H1 (cell line): ENCODE results near the gene SHOC1. TPM values are rescaled to one million over a fixed set of nuclear protein-coding genes. Genes with fewer than 3 reads are reported as not detected.

Experiments
- CTCF ChIA-PET: fragments of 300-600 bp; sonication (Branson Sonifier 250); formaldehyde crosslinking; loops from one replicate; lab custom pipeline; 2021; ENCODE audit not compliant: partially characterized antibody; lab: Charles Lee
- POLR2A ChIA-PET: fragments of 300-600 bp; sonication (Branson Sonifier 250); formaldehyde crosslinking; loops from one replicate; lab custom pipeline; 2021; ENCODE audit warnings: inconsistent platforms; ENCODE audit not compliant: partially characterized antibody; lab: Charles Lee
- DNase-seq, 2 experiments: peaks; one replicate each; pipeline versions ENCODE4 v3.0.0 to v3.0.0-alpha.2; 2010 to 2022; ENCODE audit warnings: low spot score in 2 of 2, low read depth in 1 of 2, mixed read lengths in 1 of 2
- FAIRE-seq: peaks from 2 replicates; lab custom pipeline; 2011; peaks lifted over from hg19 to GRCh38; lab: Jason Lieb, UNC
- H2AFZ ChIP-seq: 2 replicates; pipeline ENCODE4 v1.8.1; 2012; ENCODE audit warnings: low read length, inconsistent platforms
- H2AK5ac ChIP-seq: 2 replicates; pipeline ENCODE4 v1.6.1; 2013; ENCODE audit warnings: low read depth, low read length
- H2BK120ac ChIP-seq: replicated peaks from 2 replicates; pipeline ENCODE3; 2013; ENCODE audit warnings: low read depth, low read length, inconsistent platforms
- H2BK12ac ChIP-seq: 2 replicates; pipeline ENCODE4 v1.6.1; 2013; ENCODE audit warnings: low read depth, low read length
- H2BK15ac ChIP-seq: 2 replicates; pipeline ENCODE4 v1.6.1; 2013; ENCODE audit warnings: low read length
- H2BK20ac ChIP-seq: 2 replicates; pipeline ENCODE4 v1.6.1; 2013; ENCODE audit warnings: low read length
- H2BK5ac ChIP-seq: 2 replicates; pipeline ENCODE4 v1.6.1; 2013; ENCODE audit warnings: low read depth, low read length
- H3K14ac ChIP-seq: 2 replicates; pipeline ENCODE4 v1.6.1; 2013; ENCODE audit warnings: inconsistent platforms; ENCODE audit not compliant: insufficient read length
- H3K18ac ChIP-seq: 2 replicates; pipeline ENCODE4 v1.6.1; 2013; ENCODE audit warnings: low read length; ENCODE audit errors: extremely low read depth
- H3K23ac ChIP-seq: 2 replicates; pipeline ENCODE4 v1.6.1; 2013; ENCODE audit warnings: inconsistent platforms; ENCODE audit not compliant: insufficient read length
- H3K23me2 ChIP-seq: 2 replicates; pipeline ENCODE4 v1.6.1; 2013; ENCODE audit warnings: low read depth, low read length
- H3K27ac ChIP-seq: 2 replicates; pipeline ENCODE4 v1.6.1; 2011; ENCODE audit warnings: low read depth, low read length, inconsistent platforms
- H3K27me3 ChIP-seq, 4 experiments: replicated peaks in 1 of 4; 1 replicate in 1 of 4; 2 replicates in 3 of 4; pipeline versions ENCODE4 v1.6.1 to v1.8.1; 2011 to 2013; ENCODE audit warnings: low read length in 3 of 4, mild to moderate bottlenecking in 3 of 4, inconsistent platforms in 2 of 4, mixed read lengths in 2 of 4, moderate library complexity in 1 of 4; ENCODE audit not compliant: control insufficient read depth in 3 of 4, insufficient read depth in 3 of 4; ENCODE audit errors: extremely low read depth in 1 of 4
- H3K36me3 ChIP-seq, 4 experiments: 2 replicates each; pipeline versions ENCODE4 v1.6.1 to v1.8.1; 2011 to 2013; ENCODE audit warnings: mild to moderate bottlenecking in 4 of 4, low read length in 3 of 4, moderate library complexity in 2 of 4, control low read depth in 1 of 4, inconsistent platforms in 1 of 4; ENCODE audit not compliant: insufficient read depth in 4 of 4, control insufficient read depth in 2 of 4
- H3K4ac ChIP-seq: replicated peaks from 2 replicates; pipeline ENCODE3; 2013; ENCODE audit warnings: low read length, low read depth, mixed read lengths, inconsistent platforms; ENCODE audit not compliant: insufficient read length
- H3K4me1 ChIP-seq, 4 experiments: replicated peaks in 1 of 4; 1 replicate in 1 of 4; 2 replicates in 3 of 4; pipeline versions ENCODE4 v1.6.1 to v1.8.1; 2011 to 2013; ENCODE audit warnings: low read length in 3 of 4, inconsistent platforms in 2 of 4, mixed read lengths in 1 of 4; ENCODE audit not compliant: insufficient read depth in 4 of 4, control insufficient read depth in 3 of 4
- H3K4me2 ChIP-seq, 2 experiments: 2 replicates each; pipeline versions ENCODE4 v1.6.1 to v1.8.1; 2011 to 2013; ENCODE audit warnings: low read depth in 2 of 2, low read length in 2 of 2, control low read depth in 1 of 2, inconsistent platforms in 1 of 2, mild to moderate bottlenecking in 1 of 2; ENCODE audit not compliant: insufficient read depth in 1 of 2
- H3K4me3 ChIP-seq, 4 experiments: fragments of 200-600, 300-600 bp in 1 of 4; sonication (generic), shearing (Covaris generic), sonication (Bioruptor Twin) in 1 of 4; 2 replicates each; pipeline versions ENCODE4 v1.5.1 to v1.8.1; 2011 to 2016; ENCODE audit warnings: low read length in 4 of 4, low read depth in 3 of 4, control low read depth in 2 of 4, inconsistent platforms in 2 of 4, mild to moderate bottlenecking in 2 of 4, mixed read lengths in 1 of 4, moderate library complexity in 1 of 4; ENCODE audit not compliant: insufficient read depth in 2 of 4; ENCODE audit errors: extremely low read depth in 1 of 4
- H3K56ac ChIP-seq: replicated peaks from 2 replicates; pipeline ENCODE3; 2013; ENCODE audit warnings: low read depth, mild to moderate bottlenecking, mixed read lengths, low read length, inconsistent platforms; ENCODE audit not compliant: insufficient read length
- H3K79me1 ChIP-seq: 2 replicates; pipeline ENCODE4 v1.6.1; 2013; ENCODE audit warnings: low read depth, low read length, control low read depth
- H3K79me2 ChIP-seq, 2 experiments: 2 replicates each; pipeline versions ENCODE4 v1.6.1 to v1.8.1; 2012 to 2013; ENCODE audit warnings: low read length in 2 of 2, mild to moderate bottlenecking in 2 of 2, inconsistent platforms in 1 of 2; ENCODE audit not compliant: insufficient read depth in 2 of 2, control insufficient read depth in 1 of 2
- H3K9ac ChIP-seq, 4 experiments: replicated peaks in 1 of 4; 1 replicate in 1 of 4; 2 replicates in 3 of 4; pipeline versions ENCODE4 v1.6.1 to v1.8.1; 2011 to 2013; ENCODE audit warnings: low read depth in 3 of 4, low read length in 3 of 4, control low read depth in 2 of 4, mild to moderate bottlenecking in 2 of 4, moderate library complexity in 2 of 4, inconsistent platforms in 1 of 4; ENCODE audit errors: extremely low read depth in 1 of 4
- H3K9me3 ChIP-seq, 2 experiments: 2 replicates each; pipeline versions ENCODE4 v1.6.1 to v1.8.1; 2012 to 2013; ENCODE audit warnings: mild to moderate bottlenecking in 2 of 2, moderate library complexity in 2 of 2, control low read depth in 1 of 2, inconsistent platforms in 1 of 2, low read depth in 1 of 2, low read length in 1 of 2, mixed read lengths in 1 of 2; ENCODE audit not compliant: insufficient read depth in 2 of 2
- H4K20me1 ChIP-seq, 2 experiments: replicated peaks in 1 of 2; 2 replicates each; pipeline versions ENCODE3 to v1.8.1; 2011 to 2013; ENCODE audit warnings: inconsistent platforms in 2 of 2, low read length in 2 of 2, mild to moderate bottlenecking in 1 of 2; ENCODE audit not compliant: insufficient read depth in 2 of 2, control insufficient read depth in 1 of 2
- H4K5ac ChIP-seq: 2 replicates; pipeline ENCODE4 v1.6.1; 2013; ENCODE audit warnings: low read length, low read depth, mixed read lengths, inconsistent platforms; ENCODE audit not compliant: insufficient read length
- H4K8ac ChIP-seq: 2 replicates; pipeline ENCODE4 v1.8.0; 2013; ENCODE audit warnings: mild to moderate bottlenecking, moderate library complexity, low read length, inconsistent platforms; ENCODE audit not compliant: insufficient read depth; ENCODE audit errors: extremely low read depth
- H4K91ac ChIP-seq: replicated peaks from 2 replicates; pipeline ENCODE3; 2013; ENCODE audit warnings: low read length, mixed read lengths, inconsistent platforms; ENCODE audit not compliant: insufficient read length
- EGR1 ChIP-seq: IDR thresholded peaks from 2 replicates; pipeline ENCODE4 v1.6.1; 2011; ENCODE audit warnings: low read depth, low read length, borderline replicate concordance
- SP1 ChIP-seq: IDR thresholded peaks from 2 replicates; pipeline ENCODE4 v1.6.1; 2011; ENCODE audit warnings: low read depth, low read length
- WGBS, 2 experiments: shearing (Covaris generic) in 1 of 2; methylation state at CpG; one replicate each; pipeline versions ENCODE4 v1.1.6 to v1.1.7; 2013 to 2015; ENCODE audit warnings: low lambda C conversion rate in 2 of 2, mixed read lengths in 2 of 2, inconsistent platforms in 1 of 2, low coverage in 1 of 2, missing lambda C conversion rate in 1 of 2; ENCODE audit not compliant: insufficient replicate concordance in 2 of 2, insufficient coverage in 1 of 2, insufficient read length in 1 of 2; ENCODE audit errors: extremely low coverage in 1 of 2, missing lambda C conversion rate in 1 of 2; 5-methylcytosine and 5-hydroxymethylcytosine counted together
- polyA plus RNA-seq, 7 experiments: library from polyadenylated mRNA; depleted of rRNA in 3 of 7; stranded (reverse) in 5 of 7; unstranded in 2 of 7; fragments of >200 nt in 5 of 7; fragments of 200-250 nt in 2 of 7; gene quantifications; 1 replicate in 5 of 7; 2 replicates in 1 of 7; 4 replicates in 1 of 7; pipeline versions ENCODE4 v1.2.1 to v1.2.3, GENCODE V29; 2011 to 2013; ENCODE audit warnings: missing spikeins in 2 of 7, mixed read lengths in 2 of 7
- total RNA-seq: library from RNA; stranded (reverse); fragmentation: NEBNext Ultra II Directional; extraction: Animal tissue kit (Norgen Biotek cat#: 25700); gene quantifications from 2 replicates; pipeline ENCODE4 v1.2.1, GENCODE V29; 2021

Gene SHOC1
- total and polyA plus RNA-seq, 2 of the 8 experiments (the other 6 are each of a cell fraction or from before 2014, with no cell fraction given), result not detected

GRCh38 chr9:111804636-111805035, 9.9 kb upstream of the SHOC1 start:
- Histone ChIP-seq H2BK120ac (no peak overlapping the region), H3K4ac (no peak overlapping the region), H3K18ac (no peak overlapping the region), H2BK12ac (no peak overlapping the region), H3K23ac (no peak overlapping the region), H4K8ac (no peak overlapping the region), H4K91ac (no peak overlapping the region), H2AFZ (no peak overlapping the region), H3K4me1 (no peaks in the 10 kb centered on the region), H3K4me2 (no peak overlapping the region), H3K23me2 (no peaks in the 10 kb centered on the region), H3K4me3 (no peak overlapping the region), H2AK5ac (no peak overlapping the region), H3K9me3 (no peaks in the 10 kb centered on the region), H3K56ac (no peak overlapping the region), H3K79me1 (no peaks in the 10 kb centered on the region), H3K9ac (no peak overlapping the region), H2BK5ac (no peak overlapping the region), H2BK15ac (no peak overlapping the region), H3K27me3 (no peaks in the 10 kb centered on the region), H3K36me3 (no peaks in the 10 kb centered on the region), H4K5ac (no peak overlapping the region), H4K20me1 (no peaks in the 10 kb centered on the region), H3K79me2 (no peaks in the 10 kb centered on the region), H3K14ac (no peak overlapping the region)
- FAIRE-seq (no peak), DNase-seq (no peak)
- CTCF ChIA-PET, result interaction anchor here (0.8 kb wide), 1 partner anchor 270 kb away, joined by 3 read pairs; no protein-coding TSS in a partner anchor
- POLR2A ChIA-PET, result no interaction called here
- 86% methylated on average over 2 of the region's 2 CpGs; no CpG with 5 or more reads in 1 of the 2 experiments for WGBS, 2 experiments
- TF ChIP-seq EGR1 (no peak), SP1 (no peak)
- TF ChIP-seq, all 59 proteins: peak for 0
- Histone ChIP-seq H3K27ac (no peak overlapping the region), H2BK20ac (no peak overlapping the region)
